H1 (cell line): ENCODE results near the gene FXYD3. TPM values are rescaled to one million over a fixed set of nuclear protein-coding genes. Genes with fewer than 3 reads are reported as not detected.

ENCODE experiments used
- ASH2L ChIP-seq: fragments of 200-600, 300-600 bp; sonication (generic); IDR thresholded peaks from one replicate; pipeline ENCODE4 v1.7.1; 2017; ENCODE audit warnings: low read length
- BACH1 ChIP-seq: IDR thresholded peaks from 2 replicates; pipeline ENCODE4 v1.6.1; 2012; ENCODE audit warnings: low read length, improper control_type of control experiment
- CEBPB ChIP-seq: IDR thresholded peaks from 2 replicates; pipeline ENCODE4 v1.6.1; 2012; ENCODE audit warnings: low read depth, low read length
- E2F6 ChIP-seq: IDR thresholded peaks from 2 replicates; pipeline ENCODE4 v1.6.1; 2012; ENCODE audit warnings: inconsistent platforms
- FOSL1 ChIP-seq: IDR thresholded peaks from 2 replicates; pipeline ENCODE4 v1.6.1; 2011; ENCODE audit warnings: mild to moderate bottlenecking, low read depth, low read length, moderate library complexity; ENCODE audit not compliant: insufficient read depth
- SAP30 ChIP-seq: fragments of 300-600 bp; sonication (generic); IDR thresholded peaks from 2 replicates; pipeline ENCODE4 v1.7.1; 2012; ENCODE audit warnings: low read length, moderate library complexity, mild to moderate bottlenecking, inconsistent platforms; ENCODE audit not compliant: insufficient read depth, insufficient replicate concordance
- polyA plus RNA-seq, 7 experiments: library from polyadenylated mRNA; depleted of rRNA in 3 of 7; stranded (reverse) in 5 of 7; unstranded in 2 of 7; fragments of >200 nt in 5 of 7; fragments of 200-250 nt in 2 of 7; gene quantifications; 1 replicate in 5 of 7; 2 replicates in 1 of 7; 4 replicates in 1 of 7; pipeline versions ENCODE4 v1.2.1 to v1.2.3, GENCODE V29; 2011 to 2013; ENCODE audit warnings: missing spikeins in 2 of 7, mixed read lengths in 2 of 7
- total RNA-seq: library from RNA; stranded (reverse); fragmentation: NEBNext Ultra II Directional; extraction: Animal tissue kit (Norgen Biotek cat#: 25700); gene quantifications from 2 replicates; pipeline ENCODE4 v1.2.1, GENCODE V29; 2021
- TF ChIP-seq, protein P1 (sequence below): IDR thresholded peaks from 2 replicates; pipeline ENCODE4 v1.6.1; 2011; ENCODE audit warnings: low read depth, mild to moderate bottlenecking, low read length; ENCODE audit not compliant: insufficient read depth

FXYD3 gene
- total and polyA plus RNA-seq, 2 of the 8 experiments (the other 6 are each of a cell fraction or from before 2014, with no cell fraction given), result 0.33 TPM; not detected in 1

- TF ChIP-seq CEBPB, result no peak
- 0 out of 2 replicates have a peak, but pooled peaks have one; percentile 15 for TF ChIP-seq E2F6
- no peak for TF ChIP-seq FOSL1
- TF ChIP-seq, protein P1, sequence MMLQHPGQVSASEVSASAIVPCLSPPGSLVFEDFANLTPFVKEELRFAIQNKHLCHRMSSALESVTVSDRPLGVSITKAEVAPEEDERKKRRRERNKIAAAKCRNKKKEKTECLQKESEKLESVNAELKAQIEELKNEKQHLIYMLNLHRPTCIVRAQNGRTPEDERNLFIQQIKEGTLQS, result no peak
- TF ChIP-seq BACH1, result peak; percentile 36; the same call in 1 of the 2 replicates
- no peak for TF ChIP-seq SAP30
- TF ChIP-seq ASH2L, result peak; percentile 56
These were observed 38.3 kb downstream of the FXYD3 start (continued) for GRCh38 chr19:35153701-35154524.
